Keratinocyte (primary cell): ENCODE results near the gene RBPJL. TPM values are rescaled to one million over a fixed set of nuclear protein-coding genes. Genes with fewer than 3 reads are reported as not detected.
A peak's percentile ranks its signal among the peaks of the same experiment; 100 is the strongest.

Experiments
- DNase-seq: peaks from one replicate; pipeline ENCODE4 v3.0.0-alpha.2; 2011; ENCODE audit warnings: low read depth, missing footprints, low spot score
- FAIRE-seq: peaks from 2 replicates; lab custom pipeline; 2011; peaks lifted over from hg19 to GRCh38; lab: Jason Lieb, UNC
- H2AFZ ChIP-seq: 2 replicates; pipeline ENCODE4 v1.6.0; 2012; ENCODE audit warnings: low read length, control low read depth, inconsistent platforms; ENCODE audit not compliant: control insufficient read depth
- H3K27ac ChIP-seq: 2 replicates; pipeline ENCODE4 v1.5.1; 2011; ENCODE audit warnings: low read length; ENCODE audit not compliant: control insufficient read depth, insufficient read depth
- H3K27me3 ChIP-seq: 3 replicates; pipeline ENCODE4 v1.6.0; 2011; ENCODE audit warnings: low read length; ENCODE audit not compliant: control insufficient read depth, insufficient read depth; ENCODE audit errors: extremely low read depth
- H3K36me3 ChIP-seq, 2 experiments: 2 replicates in 1 of 2; 3 replicates in 1 of 2; pipeline ENCODE4 v1.5.1; 2011; ENCODE audit warnings: low read length in 2 of 2, mild to moderate bottlenecking in 1 of 2; ENCODE audit not compliant: control insufficient read depth in 2 of 2, insufficient read depth in 2 of 2; ENCODE audit errors: extremely low read depth in 1 of 2
- H3K4me1 ChIP-seq: 3 replicates; pipeline ENCODE4 v1.5.1; 2011; ENCODE audit warnings: low read length; ENCODE audit not compliant: control insufficient read depth, insufficient read depth; ENCODE audit errors: extremely low read depth
- H3K4me2 ChIP-seq: 3 replicates; pipeline ENCODE4 v1.6.0; 2011; ENCODE audit warnings: low read depth, low read length; ENCODE audit not compliant: control insufficient read depth, insufficient read depth; ENCODE audit errors: extremely low read depth
- H3K4me3 ChIP-seq, 3 experiments: fragments of 200-600 bp in 1 of 3; sonication (generic) in 1 of 3; 2 replicates in 2 of 3; 3 replicates in 1 of 3; pipeline ENCODE4 v1.5.1; 2011 to 2016; ENCODE audit warnings: low read length in 3 of 3, mild to moderate bottlenecking in 3 of 3, control low read depth in 2 of 3, inconsistent platforms in 1 of 3, low read depth in 1 of 3, mixed read lengths in 1 of 3, mixed run types in 1 of 3, moderate library complexity in 1 of 3; ENCODE audit not compliant: control insufficient read depth in 2 of 3, insufficient read depth in 2 of 3; ENCODE audit errors: extremely low read depth in 1 of 3
- H3K79me2 ChIP-seq: 2 replicates; pipeline ENCODE4 v1.6.0; 2012; ENCODE audit warnings: low read length; ENCODE audit not compliant: control insufficient read depth, insufficient read depth
- H3K9ac ChIP-seq: 3 replicates; pipeline ENCODE4 v1.6.0; 2011; ENCODE audit warnings: low read length; ENCODE audit not compliant: control insufficient read depth, insufficient read depth; ENCODE audit errors: extremely low read depth
- H3K9me1 ChIP-seq: 3 replicates; pipeline ENCODE4 v1.6.0; 2011; ENCODE audit warnings: low read length; ENCODE audit not compliant: control insufficient read depth, insufficient read depth; ENCODE audit errors: extremely low read depth
- H3K9me3 ChIP-seq: 2 replicates; pipeline ENCODE4 v1.5.1; 2012; ENCODE audit warnings: low read depth, low read length; ENCODE audit not compliant: control insufficient read depth
- H4K20me1 ChIP-seq: 3 replicates; pipeline ENCODE4 v1.6.0; 2011; ENCODE audit warnings: low read length; ENCODE audit not compliant: control insufficient read depth, insufficient read depth; ENCODE audit errors: extremely low read depth
- CTCF ChIP-seq, 3 experiments: IDR thresholded peaks in 1 of 3; conservative IDR thresholded peaks in 1 of 3; optimal IDR thresholded peaks in 1 of 3; 2 replicates in 2 of 3; 3 replicates in 1 of 3; pipeline versions ENCODE3 to v1.5.1; 2011; ENCODE audit warnings: low read length in 3 of 3, mild to moderate bottlenecking in 3 of 3, moderate library complexity in 2 of 3, control low read depth in 1 of 3, inconsistent platforms in 1 of 3; ENCODE audit not compliant: insufficient read depth in 2 of 3; ENCODE audit errors: extremely low read depth in 1 of 3
- EZH2 ChIP-seq: IDR thresholded peaks from one replicate; pipeline ENCODE4 v1.6.1; 2012; ENCODE audit warnings: inconsistent platforms, mild to moderate bottlenecking, low read length, moderate library complexity
- dilution Hi-C: fragments of 300-500 bp; cut with MboI; formaldehyde crosslinking; loops from one replicate; pipeline ENCODE4 v1.7.0; 2020; ENCODE audit warnings: low sequenced_read_pairs; ENCODE audit not compliant: extremely low pct_ligation_motif_present
- polyA plus RNA-seq, 5 experiments: library from polyadenylated mRNA; depleted of rRNA in 3 of 5; stranded (reverse) in 3 of 5; stranded (forward) in 1 of 5; unstranded in 1 of 5; fragments of >200 nt; gene quantifications; 1 replicate in 1 of 5; 2 replicates in 3 of 5; 3 replicates in 1 of 5; pipeline versions ENCODE4 v1.2.1 to v1.2.3, GENCODE V29; 2011 to 2012; ENCODE audit warnings: missing spikeins in 2 of 5, low read depth in 1 of 5, low replicate concordance in 1 of 5

The RBPJL gene
- polyA plus RNA-seq, 1 donor (not counting 4 experiments of a cell fraction or from before 2014, with no cell fraction given): not detected

GRCh38 chr20:45299786-45300185 lies 6.9 kb upstream of the RBPJL start:
- no peak for TF ChIP-seq CTCF (optimal IDR thresholded peaks at IDR 0.05 in 1 of 3, IDR thresholded peaks at IDR 0.05 in 1 of 3, conservative IDR thresholded peaks at IDR 0.05 in 1 of 3; ENCODE audit: extremely low read depth in 1 of 3, insufficient read depth in 2 of 3, low read length in 3 of 3)
- TF ChIP-seq EZH2: no peak
- Histone ChIP-seq H3K9me3 (no peaks in the 10 kb centered on the region), H3K4me2 (no peak overlapping the region), H4K20me1 (no peaks in the 10 kb centered on the region), H3K9ac (no peak overlapping the region), H2AFZ (no peak overlapping the region), H3K9me1 (no peaks in the 10 kb centered on the region), H3K4me3 (no peak overlapping the region), H3K27me3 (no peaks in the 10 kb centered on the region), H3K27ac (no peak overlapping the region), H3K79me2 (no peaks in the 10 kb centered on the region), H3K36me3 (no peaks in the 10 kb centered on the region), H3K4me1 (no peaks in the 10 kb centered on the region)
- dilution Hi-C loops: no loop called here
- FAIRE-seq (no peak), DNase-seq (no peak)

- dilution Hi-C loops: no loop called here
- Histone ChIP-seq H3K36me3 (no peaks in the 10 kb centered on the region), H4K20me1 (no peaks in the 10 kb centered on the region), H3K4me2 (no peak overlapping the region), H3K79me2 (no peaks in the 10 kb centered on the region), H3K4me1 (no peaks in the 10 kb centered on the region), H2AFZ (no peak overlapping the region), H3K27ac (no peak overlapping the region), H3K9ac (no peak overlapping the region), H3K4me3 (no peak overlapping the region), H3K9me3 (no peaks in the 10 kb centered on the region), H3K9me1 (no peaks in the 10 kb centered on the region), H3K27me3 (no peaks in the 10 kb centered on the region)
- FAIRE-seq (no peak), DNase-seq (no peak)
- TF ChIP-seq CTCF (optimal IDR thresholded peaks at IDR 0.05 in 1 of 3, IDR thresholded peaks at IDR 0.05 in 1 of 3, conservative IDR thresholded peaks at IDR 0.05 in 1 of 3; ENCODE audit: extremely low read depth in 1 of 3, insufficient read depth in 2 of 3, low read length in 3 of 3) (peak; percentile 53 to 59 (median 54)), EZH2 (no peak)
Observed at GRCh38 chr20:45300961-45301360, 5.7 kb upstream of the RBPJL start.
